IPS-18a (cell line): ENCODE measurements around the gene PMCH.
"Not testable (repeated sequence)": the region's sequence is repeated elsewhere in the genome, so short reads cannot be mapped to it uniquely, and the experiment has no call there.

Experiments
- H3K27ac ChIP-seq: one replicate; pipeline ENCODE4 v1.5.1; 2013; ENCODE audit warnings: low read length
- H3K27me3 ChIP-seq: one replicate; pipeline ENCODE4 v1.6.1; 2013; ENCODE audit warnings: mild to moderate bottlenecking, low read length; ENCODE audit not compliant: control insufficient read depth, insufficient read depth
- H3K36me3 ChIP-seq: one replicate; pipeline ENCODE4 v1.6.1; 2013; ENCODE audit warnings: low read depth, low read length; ENCODE audit not compliant: control insufficient read depth
- H3K4me1 ChIP-seq: one replicate; pipeline ENCODE4 v1.6.1; 2013; ENCODE audit warnings: low read depth, low read length; ENCODE audit not compliant: control insufficient read depth
- H3K4me3 ChIP-seq: one replicate; pipeline ENCODE4 v1.5.1; 2013; ENCODE audit warnings: low read length
- H3K9ac ChIP-seq: one replicate; pipeline ENCODE4 v1.6.1; 2013; ENCODE audit warnings: mild to moderate bottlenecking, low read length, moderate library complexity
- H3K9me3 ChIP-seq: one replicate; pipeline ENCODE4 v1.6.1; 2013; ENCODE audit warnings: low read depth, low read length; ENCODE audit not compliant: control insufficient read depth

The PMCH gene

GRCh38 chr12:102197789-102198188, at the start of gene PMCH:
Gene PMCH, minus strand, starts transcription at chr12:102197833. Its CDS starts 63 bp downstream, at chr12:102197770.
- Histone ChIP-seq H3K9ac (no peak within 1 kb of the TSS), H3K27ac (no peak within 1 kb of the TSS), H3K36me3 (peaks cover 9% of the 10 kb centered on the region), H3K27me3 (no peaks in the 10 kb centered on the region), H3K4me3 (no peak within 1 kb of the TSS), H3K9me3 (no peaks in the 10 kb centered on the region), H3K4me1 (no peaks in the 10 kb centered on the region)

GRCh38 chr12:102240859-102241258, 43.2 kb upstream of the PMCH start:
- not testable (repeated sequence) for H3K27me3 ChIP-seq, H3K4me1 ChIP-seq, H3K27ac ChIP-seq, H3K4me3 ChIP-seq, H3K9me3 ChIP-seq, H3K36me3 ChIP-seq, H3K9ac ChIP-seq

GRCh38 chr12:102234599-102234998, 37.0 kb upstream of the PMCH start:
- peaks cover 11% of the 10 kb centered on the region for H3K4me1 ChIP-seq
- no peaks in the 10 kb centered on the region for H3K9me3 ChIP-seq
- H3K27ac ChIP-seq = no peak overlapping the region
- no peak overlapping the region for H3K4me3 ChIP-seq
- no peaks in the 10 kb centered on the region for H3K36me3 ChIP-seq
- H3K9ac ChIP-seq = no peak overlapping the region
- H3K27me3 ChIP-seq = no peaks in the 10 kb centered on the region

- no peak overlapping the region for H3K4me3 ChIP-seq
- no peak overlapping the region for H3K27ac ChIP-seq
- no peak overlapping the region for H3K9ac ChIP-seq
- H3K9me3 ChIP-seq = no peaks in the 10 kb centered on the region
- no peaks in the 10 kb centered on the region for H3K36me3 ChIP-seq
- peaks cover 11% of the 10 kb centered on the region for H3K4me1 ChIP-seq
- no peaks in the 10 kb centered on the region for H3K27me3 ChIP-seq
Measured at GRCh38 chr12:102232446-102232845, 34.8 kb upstream of the PMCH start.

GRCh38 chr12:102232036-102232435, 34.4 kb upstream of the PMCH start:
- Histone ChIP-seq H3K27ac (no peak overlapping the region), H3K4me3 (no peak overlapping the region), H3K9me3 (no peaks in the 10 kb centered on the region), H3K27me3 (no peaks in the 10 kb centered on the region), H3K4me1 (peaks cover 11% of the 10 kb centered on the region), H3K9ac (no peak overlapping the region), H3K36me3 (no peaks in the 10 kb centered on the region)

- Histone ChIP-seq H3K4me1 (peaks cover 8% of the 10 kb centered on the region), H3K4me3 (no peak overlapping the region), H3K27me3 (no peaks in the 10 kb centered on the region), H3K9ac (no peak overlapping the region), H3K27ac (no peak overlapping the region), H3K9me3 (no peaks in the 10 kb centered on the region), H3K36me3 (no peaks in the 10 kb centered on the region)
Measured at GRCh38 chr12:102227954-102228353, 30.3 kb upstream of the PMCH start.

GRCh38 chr12:102220736-102221135, 23.1 kb upstream of the PMCH start:
- no peaks in the 10 kb centered on the region for H3K4me1 ChIP-seq
- H3K36me3 ChIP-seq = no peaks in the 10 kb centered on the region
- no peak overlapping the region for H3K9ac ChIP-seq
- no peaks in the 10 kb centered on the region for H3K9me3 ChIP-seq
- no peaks in the 10 kb centered on the region for H3K27me3 ChIP-seq
- no peak overlapping the region for H3K27ac ChIP-seq
- H3K4me3 ChIP-seq = no peak overlapping the region

- Histone ChIP-seq H3K4me3 (no peak overlapping the region), H3K9me3 (no peaks in the 10 kb centered on the region), H3K4me1 (no peaks in the 10 kb centered on the region), H3K27ac (no peak overlapping the region), H3K27me3 (no peaks in the 10 kb centered on the region), H3K36me3 (no peaks in the 10 kb centered on the region), H3K9ac (no peak overlapping the region)
Measured at GRCh38 chr12:102215992-102216691, 18.5 kb upstream of the PMCH start.

GRCh38 chr12:102204025-102204424, 6.4 kb upstream of the PMCH start:
- no peak overlapping the region for H3K9ac ChIP-seq
- H3K27ac ChIP-seq = no peak overlapping the region
- H3K9me3 ChIP-seq = peaks cover 8% of the 10 kb centered on the region
- no peaks in the 10 kb centered on the region for H3K36me3 ChIP-seq
- no peak overlapping the region for H3K4me3 ChIP-seq
- H3K4me1 ChIP-seq = no peaks in the 10 kb centered on the region
- no peaks in the 10 kb centered on the region for H3K27me3 ChIP-seq

GRCh38 chr12:102202556-102202955, 4.9 kb upstream of the PMCH start:
- no peak overlapping the region for H3K9ac ChIP-seq
- no peak overlapping the region for H3K4me3 ChIP-seq
- no peaks in the 10 kb centered on the region for H3K9me3 ChIP-seq
- H3K27ac ChIP-seq = no peak overlapping the region
- no peaks in the 10 kb centered on the region for H3K36me3 ChIP-seq
- no peaks in the 10 kb centered on the region for H3K4me1 ChIP-seq
- no peaks in the 10 kb centered on the region for H3K27me3 ChIP-seq

- no peaks in the 10 kb centered on the region for H3K27me3 ChIP-seq
- no peak overlapping the region for H3K4me3 ChIP-seq
- no peaks in the 10 kb centered on the region for H3K4me1 ChIP-seq
- no peak overlapping the region for H3K9ac ChIP-seq
- no peaks in the 10 kb centered on the region for H3K9me3 ChIP-seq
- peaks cover under 1% of the 10 kb centered on the region for H3K36me3 ChIP-seq
- no peak overlapping the region for H3K27ac ChIP-seq
Measured at GRCh38 chr12:102201436-102202061, 3.9 kb upstream of the PMCH start.

- H3K4me3 ChIP-seq = no peak overlapping the region
- no peak overlapping the region for H3K9ac ChIP-seq
- H3K27me3 ChIP-seq = no peaks in the 10 kb centered on the region
- H3K9me3 ChIP-seq = no peaks in the 10 kb centered on the region
- H3K4me1 ChIP-seq = no peaks in the 10 kb centered on the region
- no peak overlapping the region for H3K27ac ChIP-seq
- H3K36me3 ChIP-seq = peaks cover 9% of the 10 kb centered on the region
Measured at GRCh38 chr12:102195826-102196225, 1.8 kb downstream of the PMCH start.
